H1 (cell line): Measurements from ENCODE around the gene IFNGR1. TPM values are rescaled to one million over a fixed set of nuclear protein-coding genes. Genes with fewer than 3 reads are reported as not detected.

Source experiments
- BACH1 ChIP-seq: IDR thresholded peaks from 2 replicates; pipeline ENCODE4 v1.6.1; 2012; ENCODE audit warnings: low read length, improper control_type of control experiment
- GTF2F1 ChIP-seq: IDR thresholded peaks from 2 replicates; pipeline ENCODE4 v1.6.1; 2012; ENCODE audit warnings: low read depth, low read length, improper control_type of control experiment, borderline replicate concordance
- JUND ChIP-seq: IDR thresholded peaks from 2 replicates; pipeline ENCODE4 v1.6.1; 2011; ENCODE audit warnings: mild to moderate bottlenecking, improper control_type of control experiment, low read length
- KDM4A ChIP-seq: IDR thresholded peaks from one replicate; pipeline ENCODE4 v1.7.1; 2012; ENCODE audit warnings: low read depth, mild to moderate bottlenecking, moderate library complexity, low read length, inconsistent platforms; ENCODE audit not compliant: severe bottlenecking
- NANOG ChIP-seq: IDR thresholded peaks from 2 replicates; pipeline ENCODE4 v1.6.1; 2011; ENCODE audit warnings: low read length, low read depth, mild to moderate bottlenecking, inconsistent platforms; ENCODE audit not compliant: insufficient read depth, poor library complexity, severe bottlenecking
- RNF2 ChIP-seq: fragments of 200-900, 300-1000 bp; sonication (generic); IDR thresholded peaks from 2 replicates; pipeline ENCODE4 v1.7.1; 2016; ENCODE audit warnings: borderline replicate concordance, low read depth, mild to moderate bottlenecking, antibody characterized with exemption, low read length; ENCODE audit not compliant: poor library complexity, severe bottlenecking; ENCODE audit errors: missing control alignments
- SUZ12 ChIP-seq: fragments of 200-600 bp; sonication (generic); IDR thresholded peaks from 2 replicates; pipeline ENCODE4 v1.6.1; 2012; ENCODE audit warnings: mild to moderate bottlenecking, inconsistent platforms, low read length, moderate library complexity, mixed read lengths
- polyA plus RNA-seq, 7 experiments: library from polyadenylated mRNA; depleted of rRNA in 3 of 7; stranded (reverse) in 5 of 7; unstranded in 2 of 7; fragments of >200 nt in 5 of 7; fragments of 200-250 nt in 2 of 7; gene quantifications; 1 replicate in 5 of 7; 2 replicates in 1 of 7; 4 replicates in 1 of 7; pipeline versions ENCODE4 v1.2.1 to v1.2.3, GENCODE V29; 2011 to 2013; ENCODE audit warnings: missing spikeins in 2 of 7, mixed read lengths in 2 of 7
- total RNA-seq: library from RNA; stranded (reverse); fragmentation: NEBNext Ultra II Directional; extraction: Animal tissue kit (Norgen Biotek cat#: 25700); gene quantifications from 2 replicates; pipeline ENCODE4 v1.2.1, GENCODE V29; 2021
- TF ChIP-seq, protein P1 (sequence below): fragments of 300-600 bp; sonication (generic); IDR thresholded peaks from 2 replicates; pipeline ENCODE4 v1.7.1; 2012; ENCODE audit warnings: low read length, moderate library complexity, mild to moderate bottlenecking, inconsistent platforms; ENCODE audit not compliant: insufficient replicate concordance

IFNGR1 gene
- total and polyA plus RNA-seq, 2 of the 8 experiments (the other 6 are each of a cell fraction or from before 2014, with no cell fraction given): 9.7 to 20.9 TPM

DNA sequence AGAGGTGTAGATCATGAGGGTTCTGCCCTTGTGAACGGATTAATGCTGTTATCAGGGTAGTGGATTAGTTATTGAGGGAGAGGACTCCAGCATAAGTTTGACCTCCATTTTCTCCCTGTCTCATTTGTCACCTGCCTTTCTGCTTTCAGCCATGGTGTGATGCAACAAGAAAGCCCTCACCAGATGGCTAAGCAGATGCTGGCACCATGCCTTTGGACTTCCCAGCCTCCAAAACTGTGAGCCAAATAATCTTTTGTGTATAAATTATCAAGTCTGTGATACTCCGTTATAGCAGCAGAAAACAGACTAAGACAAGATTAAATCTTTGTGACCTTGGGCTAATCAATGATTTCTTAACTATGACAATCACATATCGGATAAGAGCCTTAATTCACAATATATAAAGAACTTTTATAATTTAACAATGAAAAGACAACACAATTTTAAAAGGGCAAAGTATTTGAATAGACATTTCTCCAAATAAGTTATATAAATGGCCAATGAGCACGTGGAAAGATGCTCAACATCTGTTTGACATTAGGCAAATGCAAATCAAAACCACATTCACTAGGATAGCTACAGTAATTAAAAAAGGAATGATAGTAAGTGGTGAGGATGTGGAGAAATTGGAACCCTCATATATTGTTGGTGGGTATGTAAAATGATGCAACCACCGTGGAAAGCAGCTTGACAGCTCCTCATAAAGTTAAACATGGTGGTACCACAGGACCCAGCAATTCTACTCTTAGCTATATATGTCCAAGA, 45.3 kb upstream of the IFNGR1 start (continued):
- TF ChIP-seq, protein P1, sequence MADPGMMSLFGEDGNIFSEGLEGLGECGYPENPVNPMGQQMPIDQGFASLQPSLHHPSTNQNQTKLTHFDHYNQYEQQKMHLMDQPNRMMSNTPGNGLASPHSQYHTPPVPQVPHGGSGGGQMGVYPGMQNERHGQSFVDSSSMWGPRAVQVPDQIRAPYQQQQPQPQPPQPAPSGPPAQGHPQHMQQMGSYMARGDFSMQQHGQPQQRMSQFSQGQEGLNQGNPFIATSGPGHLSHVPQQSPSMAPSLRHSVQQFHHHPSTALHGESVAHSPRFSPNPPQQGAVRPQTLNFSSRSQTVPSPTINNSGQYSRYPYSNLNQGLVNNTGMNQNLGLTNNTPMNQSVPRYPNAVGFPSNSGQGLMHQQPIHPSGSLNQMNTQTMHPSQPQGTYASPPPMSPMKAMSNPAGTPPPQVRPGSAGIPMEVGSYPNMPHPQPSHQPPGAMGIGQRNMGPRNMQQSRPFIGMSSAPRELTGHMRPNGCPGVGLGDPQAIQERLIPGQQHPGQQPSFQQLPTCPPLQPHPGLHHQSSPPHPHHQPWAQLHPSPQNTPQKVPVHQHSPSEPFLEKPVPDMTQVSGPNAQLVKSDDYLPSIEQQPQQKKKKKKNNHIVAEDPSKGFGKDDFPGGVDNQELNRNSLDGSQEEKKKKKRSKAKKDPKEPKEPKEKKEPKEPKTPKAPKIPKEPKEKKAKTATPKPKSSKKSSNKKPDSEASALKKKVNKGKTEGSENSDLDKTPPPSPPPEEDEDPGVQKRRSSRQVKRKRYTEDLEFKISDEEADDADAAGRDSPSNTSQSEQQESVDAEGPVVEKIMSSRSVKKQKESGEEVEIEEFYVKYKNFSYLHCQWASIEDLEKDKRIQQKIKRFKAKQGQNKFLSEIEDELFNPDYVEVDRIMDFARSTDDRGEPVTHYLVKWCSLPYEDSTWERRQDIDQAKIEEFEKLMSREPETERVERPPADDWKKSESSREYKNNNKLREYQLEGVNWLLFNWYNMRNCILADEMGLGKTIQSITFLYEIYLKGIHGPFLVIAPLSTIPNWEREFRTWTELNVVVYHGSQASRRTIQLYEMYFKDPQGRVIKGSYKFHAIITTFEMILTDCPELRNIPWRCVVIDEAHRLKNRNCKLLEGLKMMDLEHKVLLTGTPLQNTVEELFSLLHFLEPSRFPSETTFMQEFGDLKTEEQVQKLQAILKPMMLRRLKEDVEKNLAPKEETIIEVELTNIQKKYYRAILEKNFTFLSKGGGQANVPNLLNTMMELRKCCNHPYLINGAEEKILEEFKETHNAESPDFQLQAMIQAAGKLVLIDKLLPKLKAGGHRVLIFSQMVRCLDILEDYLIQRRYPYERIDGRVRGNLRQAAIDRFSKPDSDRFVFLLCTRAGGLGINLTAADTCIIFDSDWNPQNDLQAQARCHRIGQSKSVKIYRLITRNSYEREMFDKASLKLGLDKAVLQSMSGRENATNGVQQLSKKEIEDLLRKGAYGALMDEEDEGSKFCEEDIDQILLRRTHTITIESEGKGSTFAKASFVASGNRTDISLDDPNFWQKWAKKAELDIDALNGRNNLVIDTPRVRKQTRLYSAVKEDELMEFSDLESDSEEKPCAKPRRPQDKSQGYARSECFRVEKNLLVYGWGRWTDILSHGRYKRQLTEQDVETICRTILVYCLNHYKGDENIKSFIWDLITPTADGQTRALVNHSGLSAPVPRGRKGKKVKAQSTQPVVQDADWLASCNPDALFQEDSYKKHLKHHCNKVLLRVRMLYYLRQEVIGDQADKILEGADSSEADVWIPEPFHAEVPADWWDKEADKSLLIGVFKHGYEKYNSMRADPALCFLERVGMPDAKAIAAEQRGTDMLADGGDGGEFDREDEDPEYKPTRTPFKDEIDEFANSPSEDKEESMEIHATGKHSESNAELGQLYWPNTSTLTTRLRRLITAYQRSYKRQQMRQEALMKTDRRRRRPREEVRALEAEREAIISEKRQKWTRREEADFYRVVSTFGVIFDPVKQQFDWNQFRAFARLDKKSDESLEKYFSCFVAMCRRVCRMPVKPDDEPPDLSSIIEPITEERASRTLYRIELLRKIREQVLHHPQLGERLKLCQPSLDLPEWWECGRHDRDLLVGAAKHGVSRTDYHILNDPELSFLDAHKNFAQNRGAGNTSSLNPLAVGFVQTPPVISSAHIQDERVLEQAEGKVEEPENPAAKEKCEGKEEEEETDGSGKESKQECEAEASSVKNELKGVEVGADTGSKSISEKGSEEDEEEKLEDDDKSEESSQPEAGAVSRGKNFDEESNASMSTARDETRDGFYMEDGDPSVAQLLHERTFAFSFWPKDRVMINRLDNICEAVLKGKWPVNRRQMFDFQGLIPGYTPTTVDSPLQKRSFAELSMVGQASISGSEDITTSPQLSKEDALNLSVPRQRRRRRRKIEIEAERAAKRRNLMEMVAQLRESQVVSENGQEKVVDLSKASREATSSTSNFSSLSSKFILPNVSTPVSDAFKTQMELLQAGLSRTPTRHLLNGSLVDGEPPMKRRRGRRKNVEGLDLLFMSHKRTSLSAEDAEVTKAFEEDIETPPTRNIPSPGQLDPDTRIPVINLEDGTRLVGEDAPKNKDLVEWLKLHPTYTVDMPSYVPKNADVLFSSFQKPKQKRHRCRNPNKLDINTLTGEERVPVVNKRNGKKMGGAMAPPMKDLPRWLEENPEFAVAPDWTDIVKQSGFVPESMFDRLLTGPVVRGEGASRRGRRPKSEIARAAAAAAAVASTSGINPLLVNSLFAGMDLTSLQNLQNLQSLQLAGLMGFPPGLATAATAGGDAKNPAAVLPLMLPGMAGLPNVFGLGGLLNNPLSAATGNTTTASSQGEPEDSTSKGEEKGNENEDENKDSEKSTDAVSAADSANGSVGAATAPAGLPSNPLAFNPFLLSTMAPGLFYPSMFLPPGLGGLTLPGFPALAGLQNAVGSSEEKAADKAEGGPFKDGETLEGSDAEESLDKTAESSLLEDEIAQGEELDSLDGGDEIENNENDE: no peak
- no peak for TF ChIP-seq JUND
- TF ChIP-seq RNF2: no peak
- no peak for TF ChIP-seq BACH1
- TF ChIP-seq NANOG: no peak
- TF ChIP-seq GTF2F1: no peak
- TF ChIP-seq SUZ12: no peak
- no peak for TF ChIP-seq KDM4A
